ENCODE measurements around the gene GALNT12.

Gene GALNT12
- 5.1 to 11.6 (median 9.1) reads per million in 4 experiments for total RNA-seq

- DNase-seq, result peak; percentile 47
Observed at GRCh38 chr9:98807070-98807813, at the start of gene GALNT12. Gene GALNT12 (plus strand): TSS chr9:98807670. CDS start chr9:98807699, 29 bp downstream.

GRCh38 chr9:98760231-98760630 is 47.2 kb upstream of the GALNT12 start:
- no peak for DNase-seq

GRCh38 chr9:98763986-98764745 is 43.3 kb upstream of the GALNT12 start:
- no peak for DNase-seq

- DNase-seq, result no peak
Observed at GRCh38 chr9:98765256-98765655, 42.2 kb upstream of the GALNT12 start.

- DNase-seq, result no peak
Observed at GRCh38 chr9:98766586-98766985, 40.9 kb upstream of the GALNT12 start.

GRCh38 chr9:98767196-98767595 is 40.3 kb upstream of the GALNT12 start:
- DNase-seq, result no peak

GRCh38 chr9:98767915-98768314 is 39.6 kb upstream of the GALNT12 start:
- no peak for DNase-seq

GRCh38 chr9:98768344-98768743 is 39.1 kb upstream of the GALNT12 start:
- no peak for DNase-seq

GRCh38 chr9:98770717-98771116 is 36.8 kb upstream of the GALNT12 start:
- DNase-seq, result no peak

DNA sequence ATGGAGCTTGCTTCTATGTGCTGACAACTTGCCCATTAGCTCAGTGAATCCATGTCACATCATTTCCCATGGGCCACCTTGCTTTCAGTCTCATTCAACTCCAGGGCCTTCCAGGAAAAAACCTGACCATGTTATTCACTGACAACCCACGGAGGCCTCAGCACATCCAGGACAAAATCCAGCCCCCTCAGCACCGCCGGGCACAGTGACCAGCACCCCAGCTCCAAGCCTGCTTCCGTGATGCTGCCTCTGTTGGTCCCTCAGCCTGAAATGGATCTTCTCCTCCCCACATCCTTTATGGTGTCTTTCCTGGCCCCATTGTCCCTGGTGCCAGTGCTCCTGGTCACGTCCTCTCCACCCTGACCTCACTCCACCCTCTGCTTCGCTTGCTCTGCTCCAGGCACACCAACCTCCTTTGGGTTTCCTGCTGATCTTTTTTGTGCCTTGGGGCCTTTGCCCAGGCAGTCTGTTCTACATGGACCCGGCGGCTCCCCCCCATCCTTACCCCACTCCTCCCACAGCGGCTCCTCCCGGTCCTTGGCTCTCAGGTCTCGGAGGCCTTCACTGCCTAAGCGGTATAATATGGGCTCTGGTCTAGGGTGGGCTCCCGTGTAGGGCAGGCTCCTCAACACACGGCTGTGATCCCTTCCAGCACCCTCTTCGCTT is 36.1 kb upstream of the GALNT12 start:
- DNase-seq, result no peak

DNA sequence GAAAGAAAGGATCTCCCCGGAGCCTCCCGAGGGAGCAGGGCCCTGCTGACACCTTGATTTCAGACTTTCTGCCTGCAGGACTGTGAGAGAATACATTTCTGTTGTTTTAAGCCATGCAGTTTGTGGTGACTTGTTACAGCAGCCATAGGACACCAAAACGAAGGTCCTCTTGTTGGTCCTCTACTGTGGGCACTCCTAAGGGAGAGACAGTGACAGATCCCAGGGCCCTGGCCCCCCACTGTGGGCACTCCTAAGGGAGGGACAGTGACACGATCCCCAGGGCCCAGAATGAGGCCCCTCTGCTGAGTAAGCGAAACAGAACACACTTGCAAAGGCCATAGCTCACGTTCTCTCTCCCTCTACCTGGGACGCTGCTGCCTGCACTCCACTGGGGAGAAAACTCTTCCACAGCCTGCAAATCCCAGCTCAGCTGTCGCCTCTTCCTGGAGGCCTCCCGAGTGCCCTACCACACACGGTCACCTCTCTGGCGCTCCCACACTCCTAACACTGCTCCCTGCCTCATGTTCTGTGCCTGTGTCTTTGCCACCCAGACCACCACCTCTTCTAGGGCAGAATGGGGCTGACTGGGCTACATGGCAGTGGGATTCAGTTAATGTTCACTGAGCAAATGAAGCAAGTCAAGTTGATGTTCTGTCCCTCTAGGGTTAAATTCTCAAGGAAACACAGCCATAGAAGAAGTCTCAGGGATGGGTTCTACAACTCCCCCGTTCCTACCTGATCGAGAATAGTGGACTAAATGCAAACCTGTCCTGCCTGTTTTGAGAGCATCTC is 34.9 kb upstream of the GALNT12 start:
- no peak for DNase-seq

- no peak for DNase-seq
Observed at GRCh38 chr9:98773721-98774120, 33.7 kb upstream of the GALNT12 start.

DNA sequence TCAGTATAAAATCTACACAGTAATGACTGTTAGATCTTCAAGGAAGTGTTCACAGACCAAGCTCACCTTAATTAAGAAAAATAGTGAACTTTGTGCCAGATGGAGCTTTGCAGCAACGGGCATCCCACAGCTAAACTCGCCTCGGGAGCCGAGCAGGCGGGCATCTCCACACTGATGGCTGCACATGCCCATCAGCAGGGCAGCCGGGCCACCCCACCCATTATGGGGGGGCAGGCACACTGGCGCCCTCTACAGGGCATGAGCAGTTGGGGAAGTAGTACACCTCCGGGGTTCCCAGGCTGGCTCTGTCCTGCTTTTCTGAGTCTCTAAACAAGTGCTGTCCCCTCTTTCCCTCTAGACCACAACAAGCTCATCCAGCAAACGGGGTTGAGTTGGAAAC is 32.7 kb upstream of the GALNT12 start:
- no peak for DNase-seq

DNA sequence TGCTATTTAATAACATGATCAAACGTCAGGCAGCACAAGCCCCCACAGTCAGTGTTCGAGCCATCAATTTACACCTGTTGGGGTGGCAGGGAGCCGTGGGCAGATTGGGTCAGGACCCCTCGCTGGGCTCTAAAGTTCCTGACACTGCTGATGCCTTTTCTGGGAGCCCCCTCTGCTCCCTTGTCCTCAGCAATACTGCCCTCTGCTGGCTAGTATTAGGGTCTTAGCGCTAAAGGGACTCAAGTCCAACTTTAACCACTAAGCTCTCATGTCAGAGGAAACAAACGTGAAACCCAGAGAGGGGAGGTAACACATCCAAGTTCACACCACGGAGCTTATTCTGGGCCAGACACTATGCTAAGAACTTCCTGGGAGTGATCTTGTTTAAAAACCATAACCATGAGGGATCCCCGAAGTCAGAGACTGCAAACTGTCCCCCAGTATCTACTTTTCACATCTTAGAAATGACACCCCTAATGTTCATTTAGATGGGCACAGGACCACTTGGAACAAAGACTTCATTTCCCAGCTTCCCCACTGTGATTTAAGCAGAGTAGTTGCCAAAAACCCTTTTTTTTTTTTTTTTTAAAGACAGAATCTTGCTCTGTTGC is 31.5 kb upstream of the GALNT12 start:
- no peak for DNase-seq

DNA sequence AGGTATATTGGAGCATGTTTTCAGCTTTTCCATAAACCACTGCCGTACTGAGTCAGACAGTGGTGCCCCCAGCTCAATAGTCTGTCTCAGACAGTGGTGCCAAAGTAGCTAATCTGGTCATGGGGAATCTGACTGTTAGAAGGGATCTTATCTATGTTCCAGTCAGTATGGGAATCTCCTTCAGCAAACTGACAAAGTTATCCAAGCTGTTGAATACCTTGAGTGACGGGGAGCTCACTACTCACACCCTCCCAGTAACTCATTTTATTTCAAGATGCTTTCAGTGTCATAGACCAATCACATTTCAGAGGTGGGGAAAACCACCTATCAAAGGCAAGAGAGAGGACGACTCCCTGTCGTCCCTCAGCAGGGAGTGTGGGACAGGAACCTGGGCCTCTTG is 29.9 kb upstream of the GALNT12 start:
- DNase-seq, result no peak

DNA sequence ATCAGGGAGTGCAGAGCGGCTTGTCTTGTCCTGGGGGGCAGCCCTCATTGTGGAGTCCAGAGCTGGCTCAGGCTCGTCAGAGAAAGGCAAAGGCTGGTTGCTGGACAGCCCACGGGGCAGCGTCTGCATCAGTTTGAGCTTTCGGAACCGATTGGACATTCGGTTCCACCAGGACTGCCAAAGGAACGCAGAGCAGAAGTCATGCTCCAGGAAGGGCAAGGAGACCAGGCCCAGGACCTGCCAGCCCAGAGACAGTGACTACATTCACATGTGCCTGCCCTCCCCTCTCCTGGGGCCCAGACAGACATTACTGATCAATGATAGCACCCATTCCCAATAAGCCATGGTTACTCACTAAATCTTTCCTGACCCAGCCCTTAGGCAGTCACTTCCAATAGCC is 29.2 kb upstream of the GALNT12 start:
- no peak for DNase-seq

- DNase-seq, result no peak
Observed at GRCh38 chr9:98778711-98779530, 28.5 kb upstream of the GALNT12 start.

DNA sequence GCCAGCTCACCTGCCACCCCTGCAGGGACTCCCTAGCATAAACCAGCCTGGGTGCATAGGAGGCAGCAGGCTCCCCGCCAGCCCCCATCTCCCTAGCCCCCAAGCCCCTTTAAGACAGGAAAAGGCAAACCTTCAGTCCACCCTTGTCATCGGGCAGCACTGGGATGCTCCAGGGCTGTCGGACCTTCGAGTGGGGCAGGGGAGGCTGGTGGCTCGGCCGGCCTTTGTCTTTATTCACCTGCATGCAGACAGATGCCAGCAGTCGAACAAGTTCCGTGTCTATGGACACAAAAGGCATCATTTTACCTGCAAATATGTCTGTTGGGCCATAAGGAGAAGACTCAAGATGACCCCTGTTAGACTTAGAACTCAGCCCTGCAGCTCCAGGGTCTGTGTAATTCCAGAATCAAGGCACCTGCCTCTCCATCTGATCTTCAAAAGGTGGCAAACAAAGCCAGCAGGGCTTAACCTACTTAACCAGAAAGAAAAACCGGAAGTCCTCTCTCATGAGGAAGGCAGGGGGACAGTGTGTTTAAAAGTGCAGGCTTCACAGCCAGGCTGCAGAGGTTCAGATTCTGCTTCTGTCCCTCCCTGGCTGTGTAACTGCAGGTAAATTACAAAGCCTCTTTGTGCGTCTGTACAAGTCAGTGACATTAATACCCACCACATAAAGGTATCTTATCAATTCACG is 27.3 kb upstream of the GALNT12 start:
- no peak for DNase-seq

GRCh38 chr9:98781588-98782383 is 25.7 kb upstream of the GALNT12 start:
- no peak for DNase-seq
